ENCODE measurements around the gene LIPJ.

DNA sequence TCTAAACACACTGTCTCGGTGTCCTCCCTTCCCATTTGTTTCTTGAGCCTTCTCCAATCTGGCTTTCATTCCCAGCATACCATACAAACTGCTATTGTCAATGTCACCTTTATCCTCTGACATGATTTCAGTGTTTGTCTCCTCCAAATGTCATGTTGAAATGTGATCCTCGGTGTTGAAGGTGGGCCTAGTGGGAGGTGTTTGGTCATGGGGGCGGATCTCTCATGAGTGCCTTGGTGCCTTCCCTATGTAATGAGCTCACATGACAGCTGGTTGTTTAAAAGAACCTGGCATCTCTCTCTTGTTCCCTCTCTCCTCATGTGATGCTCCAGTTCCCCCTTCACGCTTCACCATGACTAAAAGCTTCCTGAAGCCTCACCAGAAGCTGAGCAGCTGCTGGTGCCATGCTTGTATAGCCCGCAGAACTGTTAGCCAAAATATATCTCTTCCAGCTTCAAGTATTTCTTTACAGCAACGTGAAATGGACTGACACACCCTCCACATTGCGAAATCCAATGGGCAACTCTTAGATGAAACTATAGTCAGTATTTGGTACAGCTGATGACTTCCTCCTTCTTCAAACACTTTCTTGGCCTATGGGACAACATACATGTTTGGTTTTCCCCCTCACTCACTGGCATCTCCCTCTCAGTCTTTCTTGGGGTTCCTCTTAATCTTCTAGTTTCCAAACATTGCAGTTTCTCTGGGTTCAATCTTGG, 31.2 kb upstream of the LIPJ start:
- TF ChIP-seq, protein P1, sequence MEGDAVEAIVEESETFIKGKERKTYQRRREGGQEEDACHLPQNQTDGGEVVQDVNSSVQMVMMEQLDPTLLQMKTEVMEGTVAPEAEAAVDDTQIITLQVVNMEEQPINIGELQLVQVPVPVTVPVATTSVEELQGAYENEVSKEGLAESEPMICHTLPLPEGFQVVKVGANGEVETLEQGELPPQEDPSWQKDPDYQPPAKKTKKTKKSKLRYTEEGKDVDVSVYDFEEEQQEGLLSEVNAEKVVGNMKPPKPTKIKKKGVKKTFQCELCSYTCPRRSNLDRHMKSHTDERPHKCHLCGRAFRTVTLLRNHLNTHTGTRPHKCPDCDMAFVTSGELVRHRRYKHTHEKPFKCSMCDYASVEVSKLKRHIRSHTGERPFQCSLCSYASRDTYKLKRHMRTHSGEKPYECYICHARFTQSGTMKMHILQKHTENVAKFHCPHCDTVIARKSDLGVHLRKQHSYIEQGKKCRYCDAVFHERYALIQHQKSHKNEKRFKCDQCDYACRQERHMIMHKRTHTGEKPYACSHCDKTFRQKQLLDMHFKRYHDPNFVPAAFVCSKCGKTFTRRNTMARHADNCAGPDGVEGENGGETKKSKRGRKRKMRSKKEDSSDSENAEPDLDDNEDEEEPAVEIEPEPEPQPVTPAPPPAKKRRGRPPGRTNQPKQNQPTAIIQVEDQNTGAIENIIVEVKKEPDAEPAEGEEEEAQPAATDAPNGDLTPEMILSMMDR (IDR thresholded peaks at IDR 0.05; ENCODE audit: low read length) = no peak
- no peak for TF ChIP-seq EZH2 (IDR thresholded peaks at IDR 0.05; ENCODE audit: borderline replicate concordance, low read length)
